Measurements from ENCODE around the gene AHCYL2. TPM values are rescaled to one million over a fixed set of nuclear protein-coding genes. Genes with fewer than 3 reads are reported as not detected.

The AHCYL2 gene
- total RNA-seq, 1 experiment from 2014 or later = 25.6 TPM

- Mint-ChIP-seq H3K27ac (peak overlapping the region; percentile 25; the same call in 1 of the 2 replicates), H3K4me1 (peaks cover 22% of the 10 kb centered on the region), H3K9me3 (no peaks in the 10 kb centered on the region), H3K4me3 (peak overlapping the region; percentile 74), H3K36me3 (no peaks in the 10 kb centered on the region), H3K27me3 (ENCODE audit: low read depth) (no peaks in the 10 kb centered on the region)
- CTCF ChIA-PET = interaction anchor here (0.6 to 1.7 kb wide), 13 partner anchors 11 to 382 kb away, joined by 3 to 9 read pairs (median 5); partner anchors contain the start of gene STRIP2
- peak; percentile 40 for ATAC-seq
- DNase-seq (ENCODE audit: low spot score) = peak; percentile 68
- no peak for TF ChIP-seq ZNF512 (CRISPR knock-in tag; IDR thresholded peaks at IDR 0.05; ENCODE audit: borderline replicate concordance)
- no peak for TF ChIP-seq MYBL2 (CRISPR knock-in tag; IDR thresholded peaks at IDR 0.05)
- TF ChIP-seq ATF6 (CRISPR knock-in tag; IDR thresholded peaks at IDR 0.05) = no peak
- peak; percentile 52; the same call in 1 of the 2 replicates for TF ChIP-seq FOXP1 (CRISPR knock-in tag; IDR thresholded peaks at IDR 0.05; ENCODE audit: borderline replicate concordance)
- TF ChIP-seq ETV6 (CRISPR knock-in tag; IDR thresholded peaks at IDR 0.05) = no peak
- peak; percentile 45; the same call in 1 of the 2 replicates for TF ChIP-seq KAT7 (CRISPR knock-in tag; IDR thresholded peaks at IDR 0.05; ENCODE audit: borderline replicate concordance)
- TF ChIP-seq JAZF1 (CRISPR knock-in tag; IDR thresholded peaks at IDR 0.05) = no peak
- peak; percentile 51; the same call in 1 of the 2 replicates for TF ChIP-seq HMGXB4 (CRISPR knock-in tag; IDR thresholded peaks at IDR 0.05)
- no peak for TF ChIP-seq ERG (CRISPR knock-in tag; IDR thresholded peaks at IDR 0.05)
- TF ChIP-seq EMX1 (CRISPR knock-in tag; IDR thresholded peaks at IDR 0.05) = no peak
- TF ChIP-seq IRF1 (CRISPR knock-in tag; IDR thresholded peaks at IDR 0.05) = no peak
- TF ChIP-seq ZNF232 (CRISPR knock-in tag; IDR thresholded peaks at IDR 0.05) = 0 out of 2 replicates have a peak, but pooled peaks have one; percentile 39
- TF ChIP-seq NFATC4 (CRISPR knock-in tag; IDR thresholded peaks at IDR 0.05) = no peak
- TF ChIP-seq ZBTB21 (CRISPR knock-in tag; IDR thresholded peaks at IDR 0.05; ENCODE audit: borderline replicate concordance) = no peak
- no peak for TF ChIP-seq GTF2I (CRISPR knock-in tag; conservative IDR thresholded peaks at IDR 0.05)
- POLR2A ChIA-PET = interaction anchor here (0.8 to 2.2 kb wide), 6 partner anchors 34 to 208 kb away, joined by 3 to 8 read pairs (median 4); partner anchors contain the start of genes SMO and STRIP2
These were observed 538 bp downstream of the AHCYL2 start for GRCh38 chr7:129225206-129225930.

- Mint-ChIP-seq H3K27ac (peak overlapping the region; percentile 25; the same call in 1 of the 2 replicates), H3K9me3 (no peaks in the 10 kb centered on the region), H3K27me3 (ENCODE audit: low read depth) (no peaks in the 10 kb centered on the region), H3K36me3 (no peaks in the 10 kb centered on the region), H3K4me3 (peak overlapping the region; percentile 74), H3K4me1 (peaks cover 22% of the 10 kb centered on the region)
- ATAC-seq = no peak
- ChIA-PET POLR2A (interaction anchor here (0.5 to 2.2 kb wide), 3 partner anchors 33 to 756 kb away, joined by 3 to 8 read pairs (median 5); no protein-coding TSS in a partner anchor), CTCF (interaction anchor here (1.0 to 1.3 kb wide), 3 partner anchors 72 to 142 kb away, joined by 4 to 7 read pairs (median 4); no protein-coding TSS in a partner anchor)
- no peak for DNase-seq (ENCODE audit: low spot score)
- TF ChIP-seq MXD4 (CRISPR knock-in tag; IDR thresholded peaks at IDR 0.05; ENCODE audit: borderline replicate concordance) (no peak), FOXK1 (CRISPR knock-in tag; IDR thresholded peaks at IDR 0.05) (no peak), AFF4 (CRISPR knock-in tag; IDR thresholded peaks at IDR 0.05; ENCODE audit: borderline replicate concordance) (no peak), GABPB1 (CRISPR knock-in tag; IDR thresholded peaks at IDR 0.05) (no peak), ZNF138 (CRISPR knock-in tag; conservative IDR thresholded peaks at IDR 0.05) (no peak), ZNF416 (CRISPR knock-in tag; IDR thresholded peaks at IDR 0.05) (no peak), FOXJ3 (CRISPR knock-in tag; IDR thresholded peaks at IDR 0.05; ENCODE audit: borderline replicate concordance) (no peak)
These were observed 1.2 kb downstream of the AHCYL2 start for GRCh38 chr7:129225931-129226572.
